Measurements from ENCODE around the gene CSK. TPM values are rescaled to one million over a fixed set of nuclear protein-coding genes. Genes with fewer than 3 reads are reported as not detected.

The CSK gene
- total RNA-seq, 2 experiments from 2014 or later: 114 to 118 TPM

DNA sequence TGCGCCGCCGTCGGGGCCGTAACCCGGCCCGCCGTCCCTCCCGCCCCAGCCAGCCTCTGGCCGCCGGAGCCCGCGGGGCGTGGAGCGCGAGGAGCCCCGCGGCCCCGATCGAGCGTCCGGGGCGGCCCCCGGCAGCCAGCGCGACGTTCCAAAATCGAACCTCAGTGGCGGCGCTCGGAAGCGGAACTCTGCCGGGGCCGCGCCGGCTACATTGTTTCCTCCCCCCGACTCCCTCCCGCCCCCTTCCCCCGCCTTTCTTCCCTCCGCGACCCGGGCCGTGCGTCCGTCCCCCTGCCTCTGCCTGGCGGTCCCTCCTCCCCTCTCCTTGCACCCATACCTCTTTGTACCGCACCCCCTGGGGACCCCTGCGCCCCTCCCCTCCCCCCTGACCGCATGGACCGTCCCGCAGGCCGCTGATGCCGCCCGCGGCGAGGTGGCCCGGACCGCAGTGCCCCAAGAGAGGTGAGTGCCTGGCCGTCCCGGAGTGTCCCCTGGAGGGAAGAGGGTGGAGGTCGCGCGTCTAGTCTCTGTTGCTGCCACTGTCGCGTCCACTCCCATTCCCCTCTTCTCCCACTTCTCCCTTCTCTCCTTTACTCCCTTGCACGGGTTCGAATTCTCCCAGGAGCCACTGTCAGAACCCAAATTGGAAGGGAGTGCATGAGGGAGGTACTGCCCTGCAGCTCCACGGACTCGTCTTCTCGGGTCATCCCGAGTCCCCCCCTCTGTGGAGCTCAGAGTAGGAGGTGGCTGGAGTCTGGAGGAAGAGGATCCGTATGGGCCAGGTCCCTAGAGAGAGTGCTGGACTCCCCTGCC, 585 bp downstream of the CSK start:
- Mint-ChIP-seq H3K4me3 (peak overlapping the region; percentile 90), H3K27ac (peak overlapping the region; percentile 94), H3K9me3 (no peaks in the 10 kb centered on the region), H3K36me3 (ENCODE audit: low read depth) (peaks cover 27% of the 10 kb centered on the region), H3K4me1 (ENCODE audit: low read depth) (peaks cover 65% of the 10 kb centered on the region), H3K27me3 (no peaks in the 10 kb centered on the region)
- ChIA-PET POLR2A (interaction anchor here (0.7 to 33.5 kb wide), 9 partner anchors 3 to 168 kb away, joined by 3 to 925 read pairs (median 5); partner anchors contain the start of genes CLK3 and CSK), CTCF (interaction anchor here (1.7 to 9.5 kb wide), 4 partner anchors 11 to 14 kb away, joined by 5 to 231 read pairs (median 30); no protein-coding TSS in a partner anchor)
- DNase-seq: peak; percentile 52 to 86 (median 66)
- intact Hi-C loops (cut with DNase I, micrococcal nuclease): loop anchor here (5.0 to 10.0 kb wide), 5 partner anchors 155 to 788 kb away; partner anchors contain the start of genes C15orf39 (in 2 of the 2), ARID3B (in 1 of the 2), COX5A (in 1 of the 2) and PML (in 1 of the 2)
- Histone ChIP-seq H3K4me3 (ENCODE audit: low read length) (peak overlapping the region; percentile 100), H3K27me3 (ENCODE audit: control insufficient read depth in 1 of 2, insufficient read depth in 2 of 2, low read length in 2 of 2) (no peaks in the 10 kb centered on the region), H3K36me3 (ENCODE audit: insufficient read depth, low read length) (peaks cover 16% of the 10 kb centered on the region), H3K4me1 (ENCODE audit: insufficient read depth, low read length) (peaks cover 88% of the 10 kb centered on the region), H3K27ac (ENCODE audit: low read depth in 1 of 2, low read length in 2 of 2) (peak overlapping the region; percentile 69 to 93), H3K9me3 (ENCODE audit: control insufficient read depth in 1 of 2, insufficient read depth in 1 of 2, low read length in 2 of 2) (no peaks in the 10 kb centered on the region)
- TF ChIP-seq, protein P1, sequence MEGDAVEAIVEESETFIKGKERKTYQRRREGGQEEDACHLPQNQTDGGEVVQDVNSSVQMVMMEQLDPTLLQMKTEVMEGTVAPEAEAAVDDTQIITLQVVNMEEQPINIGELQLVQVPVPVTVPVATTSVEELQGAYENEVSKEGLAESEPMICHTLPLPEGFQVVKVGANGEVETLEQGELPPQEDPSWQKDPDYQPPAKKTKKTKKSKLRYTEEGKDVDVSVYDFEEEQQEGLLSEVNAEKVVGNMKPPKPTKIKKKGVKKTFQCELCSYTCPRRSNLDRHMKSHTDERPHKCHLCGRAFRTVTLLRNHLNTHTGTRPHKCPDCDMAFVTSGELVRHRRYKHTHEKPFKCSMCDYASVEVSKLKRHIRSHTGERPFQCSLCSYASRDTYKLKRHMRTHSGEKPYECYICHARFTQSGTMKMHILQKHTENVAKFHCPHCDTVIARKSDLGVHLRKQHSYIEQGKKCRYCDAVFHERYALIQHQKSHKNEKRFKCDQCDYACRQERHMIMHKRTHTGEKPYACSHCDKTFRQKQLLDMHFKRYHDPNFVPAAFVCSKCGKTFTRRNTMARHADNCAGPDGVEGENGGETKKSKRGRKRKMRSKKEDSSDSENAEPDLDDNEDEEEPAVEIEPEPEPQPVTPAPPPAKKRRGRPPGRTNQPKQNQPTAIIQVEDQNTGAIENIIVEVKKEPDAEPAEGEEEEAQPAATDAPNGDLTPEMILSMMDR (IDR thresholded peaks at IDR 0.05): no peak
- ATAC-seq (ENCODE audit: poor library complexity): peak; percentile 39

- intact Hi-C loops (cut with DNase I, micrococcal nuclease): loop anchor here (5.0 to 10.0 kb wide), 5 partner anchors 154 to 788 kb away; partner anchors contain the start of genes C15orf39 (in 2 of the 2), ARID3B (in 1 of the 2), COX5A (in 1 of the 2) and PML (in 1 of the 2)
- TF ChIP-seq, protein P1 (IDR thresholded peaks at IDR 0.05): no peak
- Mint-ChIP-seq H3K4me1 (ENCODE audit: low read depth) (peaks cover 65% of the 10 kb centered on the region), H3K4me3 (peak overlapping the region; percentile 90), H3K27me3 (no peaks in the 10 kb centered on the region), H3K9me3 (no peaks in the 10 kb centered on the region), H3K27ac (peak overlapping the region; percentile 94), H3K36me3 (ENCODE audit: low read depth) (peaks cover 32% of the 10 kb centered on the region)
- H3K4me1 ChIP-seq (ENCODE audit: insufficient read depth, low read length): peaks cover 88% of the 10 kb centered on the region
- H3K36me3 ChIP-seq (ENCODE audit: insufficient read depth, low read length): peaks cover 20% of the 10 kb centered on the region
- H3K27me3 ChIP-seq (ENCODE audit: control insufficient read depth in 1 of 2, insufficient read depth in 2 of 2, low read length in 2 of 2): no peaks in the 10 kb centered on the region
- ChIA-PET POLR2A (interaction anchor here (1.2 to 33.5 kb wide), 6 partner anchors 4 to 173 kb away, joined by 3 to 925 read pairs (median 5); partner anchors contain the start of genes CLK3, CSK and RPP25), CTCF (interaction anchor here (1.7 to 9.5 kb wide), 4 partner anchors 12 to 59 kb away, joined by 5 to 231 read pairs (median 14); partner anchors contain the start of gene ULK3)
- no peaks in the 10 kb centered on the region for H3K9me3 ChIP-seq (ENCODE audit: control insufficient read depth in 1 of 2, insufficient read depth in 1 of 2, low read length in 2 of 2)
- H3K27ac ChIP-seq (ENCODE audit: low read depth in 1 of 2, low read length in 2 of 2): peak overlapping the region; percentile 69 to 93
- H3K4me3 ChIP-seq (ENCODE audit: low read length): peak overlapping the region; percentile 100
- DNase-seq (peak in 4 of 14 experiments; percentile 35 to 60 (median 53)), ATAC-seq (ENCODE audit: poor library complexity) (no peak)
Measured at GRCh38 chr15:74783072-74783807, 1.4 kb downstream of the CSK start.

DNA sequence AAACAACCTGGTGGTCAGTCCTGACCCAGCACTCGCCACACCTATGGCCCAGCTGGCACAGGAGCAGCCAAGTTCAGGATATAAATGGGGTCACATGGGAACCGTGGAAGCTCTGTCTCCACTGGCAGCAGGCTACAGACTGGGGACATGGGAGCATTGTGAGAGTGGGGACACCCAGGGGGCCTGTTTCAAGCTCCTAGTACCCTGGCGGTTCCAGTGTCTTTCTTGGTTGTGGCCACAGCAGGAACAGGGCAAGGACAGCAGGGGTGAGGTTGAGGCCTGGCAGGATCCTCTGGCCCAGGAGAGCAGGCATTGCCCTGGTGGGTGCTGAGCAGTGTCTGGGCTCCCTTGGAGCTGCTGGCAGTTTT, 1.9 kb downstream of the CSK start:
- Mint-ChIP-seq H3K27me3 (no peaks in the 10 kb centered on the region), H3K27ac (peak overlapping the region; percentile 94), H3K4me1 (ENCODE audit: low read depth) (peaks cover 65% of the 10 kb centered on the region), H3K36me3 (ENCODE audit: low read depth) (peaks cover 36% of the 10 kb centered on the region), H3K9me3 (no peaks in the 10 kb centered on the region), H3K4me3 (peak overlapping the region; percentile 90)
- no peak for ATAC-seq (ENCODE audit: poor library complexity)
- TF ChIP-seq, protein P1 (IDR thresholded peaks at IDR 0.05): no peak
- POLR2A ChIA-PET: interaction anchor here (1.2 to 33.5 kb wide), 7 partner anchors 5 to 173 kb away, joined by 3 to 925 read pairs (median 4); partner anchors contain the start of genes CLK3, CSK and RPP25
- Histone ChIP-seq H3K4me3 (ENCODE audit: low read length) (peak overlapping the region; percentile 100), H3K27me3 (ENCODE audit: control insufficient read depth in 1 of 2, insufficient read depth in 2 of 2, low read length in 2 of 2) (no peaks in the 10 kb centered on the region), H3K27ac (ENCODE audit: low read depth in 1 of 2, low read length in 2 of 2) (peak overlapping the region; percentile 69 to 93), H3K9me3 (ENCODE audit: control insufficient read depth in 1 of 2, insufficient read depth in 1 of 2, low read length in 2 of 2) (no peaks in the 10 kb centered on the region), H3K4me1 (ENCODE audit: insufficient read depth, low read length) (peaks cover 88% of the 10 kb centered on the region), H3K36me3 (ENCODE audit: insufficient read depth, low read length) (peaks cover 23% of the 10 kb centered on the region)
- DNase-seq: peak in 1 of 14 experiments; percentile 8
- intact Hi-C loops (cut with DNase I, micrococcal nuclease): loop anchor here (5.0 to 10.0 kb wide), 5 partner anchors 154 to 789 kb away; partner anchors contain the start of genes C15orf39 (in 2 of the 2), ARID3B (in 1 of the 2), COX5A (in 1 of the 2) and PML (in 1 of the 2)
- CTCF ChIA-PET: interaction anchor here (1.7 to 9.5 kb wide), 4 partner anchors 13 to 59 kb away, joined by 5 to 231 read pairs (median 14); partner anchors contain the start of gene ULK3

Data from CD4-positive, alpha-beta T cell (primary cell).